ENCODE measurements around the gene SPATA9.

GRCh38 chr5:95689680-95690079 is 6.9 kb upstream of the SPATA9 start:
- TF ChIP-seq CTCF (IDR thresholded peaks at IDR 0.05), result no peak
- TF ChIP-seq EZH2 (IDR thresholded peaks at IDR 0.05; ENCODE audit: borderline replicate concordance, insufficient read depth, low read depth, low read length, poor library complexity, severe bottlenecking), result no peak

Data from B cell (primary cell).